H1 (cell line): ENCODE results near the gene C19orf53. TPM values are rescaled to one million over a fixed set of nuclear protein-coding genes. Genes with fewer than 3 reads are reported as not detected.
A peak's percentile ranks its signal among the peaks of the same experiment; 100 is the strongest.

Experiments
- CTCF ChIA-PET: fragments of 300-600 bp; sonication (Branson Sonifier 250); formaldehyde crosslinking; loops from one replicate; lab custom pipeline; 2021; ENCODE audit not compliant: partially characterized antibody; lab: Charles Lee
- POLR2A ChIA-PET: fragments of 300-600 bp; sonication (Branson Sonifier 250); formaldehyde crosslinking; loops from one replicate; lab custom pipeline; 2021; ENCODE audit warnings: inconsistent platforms; ENCODE audit not compliant: partially characterized antibody; lab: Charles Lee
- DNase-seq, 2 experiments: peaks; one replicate each; pipeline versions ENCODE4 v3.0.0 to v3.0.0-alpha.2; 2010 to 2022; ENCODE audit warnings: low spot score in 2 of 2, low read depth in 1 of 2, mixed read lengths in 1 of 2
- FAIRE-seq: peaks from 2 replicates; lab custom pipeline; 2011; peaks lifted over from hg19 to GRCh38; lab: Jason Lieb, UNC
- H2AFZ ChIP-seq: 2 replicates; pipeline ENCODE4 v1.8.1; 2012; ENCODE audit warnings: low read length, inconsistent platforms
- H2AK5ac ChIP-seq: 2 replicates; pipeline ENCODE4 v1.6.1; 2013; ENCODE audit warnings: low read depth, low read length
- H2BK120ac ChIP-seq: replicated peaks from 2 replicates; pipeline ENCODE3; 2013; ENCODE audit warnings: low read depth, low read length, inconsistent platforms
- H2BK12ac ChIP-seq: 2 replicates; pipeline ENCODE4 v1.6.1; 2013; ENCODE audit warnings: low read depth, low read length
- H2BK15ac ChIP-seq: 2 replicates; pipeline ENCODE4 v1.6.1; 2013; ENCODE audit warnings: low read length
- H2BK20ac ChIP-seq: 2 replicates; pipeline ENCODE4 v1.6.1; 2013; ENCODE audit warnings: low read length
- H2BK5ac ChIP-seq: 2 replicates; pipeline ENCODE4 v1.6.1; 2013; ENCODE audit warnings: low read depth, low read length
- H3K14ac ChIP-seq: 2 replicates; pipeline ENCODE4 v1.6.1; 2013; ENCODE audit warnings: inconsistent platforms; ENCODE audit not compliant: insufficient read length
- H3K18ac ChIP-seq: 2 replicates; pipeline ENCODE4 v1.6.1; 2013; ENCODE audit warnings: low read length; ENCODE audit errors: extremely low read depth
- H3K23ac ChIP-seq: 2 replicates; pipeline ENCODE4 v1.6.1; 2013; ENCODE audit warnings: inconsistent platforms; ENCODE audit not compliant: insufficient read length
- H3K23me2 ChIP-seq: 2 replicates; pipeline ENCODE4 v1.6.1; 2013; ENCODE audit warnings: low read depth, low read length
- H3K27ac ChIP-seq: 2 replicates; pipeline ENCODE4 v1.6.1; 2011; ENCODE audit warnings: low read depth, low read length, inconsistent platforms
- H3K27me3 ChIP-seq, 4 experiments: replicated peaks in 1 of 4; 1 replicate in 1 of 4; 2 replicates in 3 of 4; pipeline versions ENCODE4 v1.6.1 to v1.8.1; 2011 to 2013; ENCODE audit warnings: low read length in 3 of 4, mild to moderate bottlenecking in 3 of 4, inconsistent platforms in 2 of 4, mixed read lengths in 2 of 4, moderate library complexity in 1 of 4; ENCODE audit not compliant: control insufficient read depth in 3 of 4, insufficient read depth in 3 of 4; ENCODE audit errors: extremely low read depth in 1 of 4
- H3K36me3 ChIP-seq, 4 experiments: 2 replicates each; pipeline versions ENCODE4 v1.6.1 to v1.8.1; 2011 to 2013; ENCODE audit warnings: mild to moderate bottlenecking in 4 of 4, low read length in 3 of 4, moderate library complexity in 2 of 4, control low read depth in 1 of 4, inconsistent platforms in 1 of 4; ENCODE audit not compliant: insufficient read depth in 4 of 4, control insufficient read depth in 2 of 4
- H3K4ac ChIP-seq: replicated peaks from 2 replicates; pipeline ENCODE3; 2013; ENCODE audit warnings: low read length, low read depth, mixed read lengths, inconsistent platforms; ENCODE audit not compliant: insufficient read length
- H3K4me1 ChIP-seq, 4 experiments: replicated peaks in 1 of 4; 1 replicate in 1 of 4; 2 replicates in 3 of 4; pipeline versions ENCODE4 v1.6.1 to v1.8.1; 2011 to 2013; ENCODE audit warnings: low read length in 3 of 4, inconsistent platforms in 2 of 4, mixed read lengths in 1 of 4; ENCODE audit not compliant: insufficient read depth in 4 of 4, control insufficient read depth in 3 of 4
- H3K4me2 ChIP-seq, 2 experiments: 2 replicates each; pipeline versions ENCODE4 v1.6.1 to v1.8.1; 2011 to 2013; ENCODE audit warnings: low read depth in 2 of 2, low read length in 2 of 2, control low read depth in 1 of 2, inconsistent platforms in 1 of 2, mild to moderate bottlenecking in 1 of 2; ENCODE audit not compliant: insufficient read depth in 1 of 2
- H3K4me3 ChIP-seq, 4 experiments: fragments of 200-600, 300-600 bp in 1 of 4; sonication (generic), shearing (Covaris generic), sonication (Bioruptor Twin) in 1 of 4; 2 replicates each; pipeline versions ENCODE4 v1.5.1 to v1.8.1; 2011 to 2016; ENCODE audit warnings: low read length in 4 of 4, low read depth in 3 of 4, control low read depth in 2 of 4, inconsistent platforms in 2 of 4, mild to moderate bottlenecking in 2 of 4, mixed read lengths in 1 of 4, moderate library complexity in 1 of 4; ENCODE audit not compliant: insufficient read depth in 2 of 4; ENCODE audit errors: extremely low read depth in 1 of 4
- H3K56ac ChIP-seq: replicated peaks from 2 replicates; pipeline ENCODE3; 2013; ENCODE audit warnings: low read depth, mild to moderate bottlenecking, mixed read lengths, low read length, inconsistent platforms; ENCODE audit not compliant: insufficient read length
- H3K79me1 ChIP-seq: 2 replicates; pipeline ENCODE4 v1.6.1; 2013; ENCODE audit warnings: low read depth, low read length, control low read depth
- H3K79me2 ChIP-seq, 2 experiments: 2 replicates each; pipeline versions ENCODE4 v1.6.1 to v1.8.1; 2012 to 2013; ENCODE audit warnings: low read length in 2 of 2, mild to moderate bottlenecking in 2 of 2, inconsistent platforms in 1 of 2; ENCODE audit not compliant: insufficient read depth in 2 of 2, control insufficient read depth in 1 of 2
- H3K9ac ChIP-seq, 4 experiments: replicated peaks in 1 of 4; 1 replicate in 1 of 4; 2 replicates in 3 of 4; pipeline versions ENCODE4 v1.6.1 to v1.8.1; 2011 to 2013; ENCODE audit warnings: low read depth in 3 of 4, low read length in 3 of 4, control low read depth in 2 of 4, mild to moderate bottlenecking in 2 of 4, moderate library complexity in 2 of 4, inconsistent platforms in 1 of 4; ENCODE audit errors: extremely low read depth in 1 of 4
- H3K9me3 ChIP-seq, 2 experiments: 2 replicates each; pipeline versions ENCODE4 v1.6.1 to v1.8.1; 2012 to 2013; ENCODE audit warnings: mild to moderate bottlenecking in 2 of 2, moderate library complexity in 2 of 2, control low read depth in 1 of 2, inconsistent platforms in 1 of 2, low read depth in 1 of 2, low read length in 1 of 2, mixed read lengths in 1 of 2; ENCODE audit not compliant: insufficient read depth in 2 of 2
- H4K20me1 ChIP-seq, 2 experiments: replicated peaks in 1 of 2; 2 replicates each; pipeline versions ENCODE3 to v1.8.1; 2011 to 2013; ENCODE audit warnings: inconsistent platforms in 2 of 2, low read length in 2 of 2, mild to moderate bottlenecking in 1 of 2; ENCODE audit not compliant: insufficient read depth in 2 of 2, control insufficient read depth in 1 of 2
- H4K5ac ChIP-seq: 2 replicates; pipeline ENCODE4 v1.6.1; 2013; ENCODE audit warnings: low read length, low read depth, mixed read lengths, inconsistent platforms; ENCODE audit not compliant: insufficient read length
- H4K8ac ChIP-seq: 2 replicates; pipeline ENCODE4 v1.8.0; 2013; ENCODE audit warnings: mild to moderate bottlenecking, moderate library complexity, low read length, inconsistent platforms; ENCODE audit not compliant: insufficient read depth; ENCODE audit errors: extremely low read depth
- H4K91ac ChIP-seq: replicated peaks from 2 replicates; pipeline ENCODE3; 2013; ENCODE audit warnings: low read length, mixed read lengths, inconsistent platforms; ENCODE audit not compliant: insufficient read length
- CREB1 ChIP-seq: IDR thresholded peaks from 2 replicates; pipeline ENCODE4 v1.6.1; 2012; ENCODE audit warnings: inconsistent platforms
- FOSL1 ChIP-seq: IDR thresholded peaks from 2 replicates; pipeline ENCODE4 v1.6.1; 2011; ENCODE audit warnings: mild to moderate bottlenecking, low read depth, low read length, moderate library complexity; ENCODE audit not compliant: insufficient read depth
- POLR2A ChIP-seq, 2 experiments: IDR thresholded peaks; 1 replicate in 1 of 2; 2 replicates in 1 of 2; pipeline ENCODE4 v1.6.1; 2011; ENCODE audit warnings: low read depth in 2 of 2, low read length in 2 of 2, mild to moderate bottlenecking in 2 of 2; ENCODE audit errors: control extremely low read depth in 1 of 2
- RBBP5 ChIP-seq: IDR thresholded peaks from 2 replicates; pipeline ENCODE4 v1.7.1; 2012; ENCODE audit warnings: low read depth, mild to moderate bottlenecking, inconsistent platforms, low read length, moderate library complexity, borderline replicate concordance
- SIX5 ChIP-seq: IDR thresholded peaks from 2 replicates; pipeline ENCODE4 v1.6.1; 2011; ENCODE audit warnings: mild to moderate bottlenecking, low read depth, low read length
- SP2 ChIP-seq: IDR thresholded peaks from 2 replicates; pipeline ENCODE4 v1.6.1; 2012; ENCODE audit warnings: mild to moderate bottlenecking, low read length, inconsistent platforms
- WGBS, 2 experiments: shearing (Covaris generic) in 1 of 2; methylation state at CpG; one replicate each; pipeline versions ENCODE4 v1.1.6 to v1.1.7; 2013 to 2015; ENCODE audit warnings: low lambda C conversion rate in 2 of 2, mixed read lengths in 2 of 2, inconsistent platforms in 1 of 2, low coverage in 1 of 2, missing lambda C conversion rate in 1 of 2; ENCODE audit not compliant: insufficient replicate concordance in 2 of 2, insufficient coverage in 1 of 2, insufficient read length in 1 of 2; ENCODE audit errors: extremely low coverage in 1 of 2, missing lambda C conversion rate in 1 of 2; 5-methylcytosine and 5-hydroxymethylcytosine counted together
- polyA plus RNA-seq, 7 experiments: library from polyadenylated mRNA; depleted of rRNA in 3 of 7; stranded (reverse) in 5 of 7; unstranded in 2 of 7; fragments of >200 nt in 5 of 7; fragments of 200-250 nt in 2 of 7; gene quantifications; 1 replicate in 5 of 7; 2 replicates in 1 of 7; 4 replicates in 1 of 7; pipeline versions ENCODE4 v1.2.1 to v1.2.3, GENCODE V29; 2011 to 2013; ENCODE audit warnings: missing spikeins in 2 of 7, mixed read lengths in 2 of 7
- total RNA-seq: library from RNA; stranded (reverse); fragmentation: NEBNext Ultra II Directional; extraction: Animal tissue kit (Norgen Biotek cat#: 25700); gene quantifications from 2 replicates; pipeline ENCODE4 v1.2.1, GENCODE V29; 2021
- TF ChIP-seq, protein P1 (sequence below): IDR thresholded peaks from 2 replicates; pipeline ENCODE4 v1.6.1; 2012; ENCODE audit warnings: inconsistent platforms

The C19orf53 gene
- total and polyA plus RNA-seq, 2 of the 8 experiments (the other 6 are each of a cell fraction or from before 2014, with no cell fraction given), result 104 to 169 TPM

DNA sequence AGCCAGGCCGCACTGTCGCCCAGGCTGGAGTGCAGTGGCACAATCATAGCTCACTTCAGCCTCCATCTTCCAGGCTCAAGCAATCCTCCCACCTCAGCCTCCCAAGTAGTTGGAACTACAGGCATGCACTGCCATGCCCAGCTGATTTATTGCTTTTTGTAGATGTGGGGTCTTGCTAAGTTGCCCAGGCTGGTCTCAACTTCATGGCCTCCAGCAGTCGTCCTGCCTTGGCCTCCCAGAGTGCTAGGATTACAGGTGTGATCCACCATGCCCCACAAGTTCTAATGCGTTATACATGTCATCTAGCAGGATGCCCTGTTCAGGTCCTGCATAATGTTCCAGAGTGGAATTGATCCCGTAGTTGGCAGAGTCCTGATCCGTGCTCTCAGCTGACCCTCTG lies 4.6 kb downstream of the C19orf53 start:
- no peak overlapping the region for H4K91ac ChIP-seq
- H3K4ac ChIP-seq, result no peak overlapping the region
- H2BK20ac ChIP-seq, result no peak overlapping the region
- WGBS, 2 experiments, result 95% methylated on average over 6 of the region's 6 CpGs; no CpG with 5 or more reads in 1 of the 2 experiments
- no peak overlapping the region for H2BK12ac ChIP-seq
- no peaks in the 10 kb centered on the region; a peak in 1 of 7 replicates for H3K27me3 ChIP-seq
- H3K9me3 ChIP-seq, result no peaks in the 10 kb centered on the region
- peaks cover 0 to 23% of the 10 kb centered on the region in 2 experiments; a peak in 3 of 4 replicates for H3K79me2 ChIP-seq
- H2BK15ac ChIP-seq, result no peak overlapping the region
- H2BK120ac ChIP-seq, result no peak overlapping the region
- ChIA-PET POLR2A (interaction anchor here (1.0 to 3.0 kb wide), 5 partner anchors 9 to 158 kb away, joined by 3 to 14 read pairs (median 3); partner anchors contain the start of gene ZSWIM4), CTCF (interaction anchor here (0.9 to 1.2 kb wide), 2 partner anchors 9 to 83 kb away, joined by 3 read pairs; no protein-coding TSS in a partner anchor)
- H4K20me1 ChIP-seq, result peaks cover 2 to 15% of the 10 kb centered on the region in 2 experiments
- DNase-seq, result no peak
- peaks cover 11 to 25% (median 19%) of the 10 kb centered on the region in 4 experiments for H3K36me3 ChIP-seq
- H3K4me3 ChIP-seq, result no peak overlapping the region
- H2AFZ ChIP-seq, result no peak overlapping the region
- H3K56ac ChIP-seq, result no peak overlapping the region
- H3K4me2 ChIP-seq, result no peak overlapping the region
- H3K23ac ChIP-seq, result no peak overlapping the region
- no peak overlapping the region for H3K27ac ChIP-seq
- H2AK5ac ChIP-seq, result no peak overlapping the region
- H3K23me2 ChIP-seq, result peaks cover 5% of the 10 kb centered on the region; the same call in 1 of the 2 replicates
- no peak overlapping the region for H4K8ac ChIP-seq
- no peak overlapping the region for H4K5ac ChIP-seq
- no peak for FAIRE-seq
- H3K18ac ChIP-seq, result no peak overlapping the region
- no peak for TF ChIP-seq SIX5
- TF ChIP-seq, protein P1, sequence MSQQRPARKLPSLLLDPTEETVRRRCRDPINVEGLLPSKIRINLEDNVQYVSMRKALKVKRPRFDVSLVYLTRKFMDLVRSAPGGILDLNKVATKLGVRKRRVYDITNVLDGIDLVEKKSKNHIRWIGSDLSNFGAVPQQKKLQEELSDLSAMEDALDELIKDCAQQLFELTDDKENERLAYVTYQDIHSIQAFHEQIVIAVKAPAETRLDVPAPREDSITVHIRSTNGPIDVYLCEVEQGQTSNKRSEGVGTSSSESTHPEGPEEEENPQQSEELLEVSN, result no peak
- TF ChIP-seq FOSL1, result no peak
- no peak for TF ChIP-seq SP2
- TF ChIP-seq RBBP5, result no peak
- peak in 1 of 2 experiments; percentile 51; a peak in 1 of 3 replicates for TF ChIP-seq POLR2A (IDR thresholded peaks at IDR 0.05; ENCODE audit: control extremely low read depth in 1 of 2, low read depth in 2 of 2, low read length in 2 of 2)
- TF ChIP-seq CREB1, result no peak
- TF ChIP-seq, all 59 proteins: peak for 1
- Histone ChIP-seq H3K14ac (no peak overlapping the region), H2BK5ac (no peak overlapping the region), H3K79me1 (peaks cover 14% of the 10 kb centered on the region; the same call in 1 of the 2 replicates), H3K4me1 (peaks cover 0 to 4% (median 1%) of the 10 kb centered on the region in 4 experiments; a peak in 1 of 7 replicates), H3K9ac (no peak overlapping the region; a peak in 1 of 7 replicates)
